Spinal cord (tissue), 10 donors: ENCODE data around the gene GRB7. TPM values are rescaled to one million over a fixed set of nuclear protein-coding genes. Genes with fewer than 3 reads are reported as not detected.

Source experiments
- DNase-seq, 6 donors: peaks; one replicate each; pipeline versions ENCODE4 v3.0.0 to v3.0.0-alpha.2; 2013 to 2015; ENCODE audit warnings: low spot score in 6 of 6, low read depth in 4 of 6
- H3K27ac ChIP-seq: one replicate; pipeline ENCODE4 v1.5.1; 2013; ENCODE audit warnings: low read depth, low read length, control low read depth
- H3K27me3 ChIP-seq: one replicate; pipeline ENCODE4 v1.6.1; 2013; ENCODE audit warnings: low read length; ENCODE audit not compliant: control insufficient read depth, insufficient read depth
- H3K36me3 ChIP-seq: one replicate; pipeline ENCODE4 v1.6.1; 2013; ENCODE audit warnings: low read length; ENCODE audit not compliant: control insufficient read depth, insufficient read depth
- H3K4me1 ChIP-seq: one replicate; pipeline ENCODE4 v1.6.1; 2013; ENCODE audit warnings: low read length; ENCODE audit not compliant: control insufficient read depth, insufficient read depth
- H3K4me3 ChIP-seq: one replicate; pipeline ENCODE4 v1.5.1; 2013; ENCODE audit warnings: low read depth, low read length, control low read depth
- H3K9me3 ChIP-seq: one replicate; pipeline ENCODE4 v1.6.1; 2013; ENCODE audit warnings: low read length; ENCODE audit not compliant: control insufficient read depth, insufficient read depth
- WGBS: methylation state at CpG from one replicate; pipeline ENCODE4 v1.1.5; 2013; ENCODE audit warnings: missing lambda C conversion rate; ENCODE audit not compliant: insufficient coverage; 5-methylcytosine and 5-hydroxymethylcytosine counted together
- polyA plus RNA-seq, 2 donors: library from polyadenylated mRNA; unstranded; fragments of 120-200 nt; gene quantifications; one replicate each; pipeline ENCODE4 v1.2.1, GENCODE V29; 2013; ENCODE audit not compliant: insufficient read length in 2 of 2
- small RNA-seq: library from RNA; depleted of rRNA; stranded (forward); fragments of <200 nt; gene quantifications from one replicate; pipeline ENCODE3, GENCODE V24; 2014; ENCODE audit warnings: low replicate concordance
- total RNA-seq, 2 donors: library from RNA; depleted of rRNA in 1 of 2; stranded (reverse); fragments of 120-200 nt in 1 of 2; fragments of >200 nt in 1 of 2; gene quantifications; one replicate each; pipeline versions ENCODE4 v1.2.3 to v1.2.4, GENCODE V29; 2013 to 2014
- donor health status: healthy.

Gene GRB7
- total and polyA plus RNA-seq, 4 donors: 0.43 to 2.6 (median 0.54) TPM; not detected in 1

DNA sequence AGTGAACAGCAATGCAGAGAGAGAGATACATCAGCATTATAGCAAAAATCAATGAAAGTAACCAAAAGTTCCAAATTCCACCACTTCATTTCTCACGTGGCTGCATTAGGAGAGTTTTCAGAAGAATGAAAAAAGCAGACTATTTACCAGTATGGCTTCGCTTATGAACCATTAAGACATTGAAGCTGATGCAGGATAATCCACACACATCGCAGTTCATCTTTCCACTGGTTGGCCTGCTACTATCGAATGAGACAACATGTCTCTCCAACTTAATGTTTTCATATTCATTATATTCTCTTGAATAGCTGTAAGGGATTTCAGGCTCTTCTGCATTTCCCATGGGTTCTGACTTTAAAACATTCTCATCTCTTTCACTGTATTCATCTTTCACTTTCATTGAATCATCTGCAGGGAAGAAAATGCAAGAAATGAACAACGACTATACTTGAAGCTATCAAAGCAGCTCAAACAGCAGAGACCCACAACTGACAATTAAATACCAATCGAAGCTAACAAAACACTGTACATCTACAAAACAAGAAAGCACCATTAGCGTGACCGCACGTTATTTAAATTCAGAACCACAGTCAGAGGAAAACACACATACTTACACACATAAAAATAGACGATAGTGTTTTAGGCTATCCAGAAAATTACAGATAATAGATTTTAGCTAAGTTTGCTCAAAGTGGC lies 54.9 kb downstream of the GRB7 start:
- no peak for DNase-seq
- H3K36me3 ChIP-seq: no peaks in the 10 kb centered on the region
- no peaks in the 10 kb centered on the region for H3K4me1 ChIP-seq
- WGBS: no CpG with 5 or more reads among the region's 10 CpGs
- no peaks in the 10 kb centered on the region for H3K9me3 ChIP-seq
- H3K27ac ChIP-seq: no peak overlapping the region
- peaks cover 4% of the 10 kb centered on the region for H3K27me3 ChIP-seq
- H3K4me3 ChIP-seq: no peak overlapping the region

DNA sequence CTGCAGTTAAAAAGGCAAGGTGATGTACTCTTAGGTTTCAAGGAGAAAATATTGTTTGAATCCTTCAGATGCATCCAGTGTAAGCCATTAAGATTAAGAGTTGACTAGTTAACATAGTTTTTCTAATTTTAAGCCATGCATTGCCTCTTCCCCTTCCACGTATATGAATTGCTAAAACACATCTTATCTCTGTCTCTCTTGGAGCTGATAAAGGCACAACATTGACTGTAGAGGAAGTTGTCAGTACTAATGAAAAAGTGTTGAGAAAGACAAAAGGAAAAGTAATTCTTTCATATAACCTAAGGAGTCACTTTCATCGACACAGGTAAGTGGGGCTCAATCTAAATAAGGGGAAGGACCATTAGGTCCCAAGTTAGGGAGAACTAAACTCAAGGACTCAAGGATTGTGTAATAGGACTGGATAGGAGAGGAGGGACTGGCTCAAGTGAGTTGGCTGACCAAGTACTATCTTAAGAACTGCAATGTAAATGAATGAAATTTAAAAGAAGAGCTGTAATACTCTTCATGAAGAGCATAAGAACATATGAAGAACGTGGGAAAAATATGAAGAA lies 55.6 kb downstream of the GRB7 start:
- no CpG with 5 or more reads among the region's 3 CpGs for WGBS
- peaks cover 4% of the 10 kb centered on the region for H3K27me3 ChIP-seq
- H3K9me3 ChIP-seq: no peaks in the 10 kb centered on the region
- no peak overlapping the region for H3K27ac ChIP-seq
- no peaks in the 10 kb centered on the region for H3K36me3 ChIP-seq
- DNase-seq: no peak
- H3K4me3 ChIP-seq: no peak overlapping the region
- no peaks in the 10 kb centered on the region for H3K4me1 ChIP-seq

DNA sequence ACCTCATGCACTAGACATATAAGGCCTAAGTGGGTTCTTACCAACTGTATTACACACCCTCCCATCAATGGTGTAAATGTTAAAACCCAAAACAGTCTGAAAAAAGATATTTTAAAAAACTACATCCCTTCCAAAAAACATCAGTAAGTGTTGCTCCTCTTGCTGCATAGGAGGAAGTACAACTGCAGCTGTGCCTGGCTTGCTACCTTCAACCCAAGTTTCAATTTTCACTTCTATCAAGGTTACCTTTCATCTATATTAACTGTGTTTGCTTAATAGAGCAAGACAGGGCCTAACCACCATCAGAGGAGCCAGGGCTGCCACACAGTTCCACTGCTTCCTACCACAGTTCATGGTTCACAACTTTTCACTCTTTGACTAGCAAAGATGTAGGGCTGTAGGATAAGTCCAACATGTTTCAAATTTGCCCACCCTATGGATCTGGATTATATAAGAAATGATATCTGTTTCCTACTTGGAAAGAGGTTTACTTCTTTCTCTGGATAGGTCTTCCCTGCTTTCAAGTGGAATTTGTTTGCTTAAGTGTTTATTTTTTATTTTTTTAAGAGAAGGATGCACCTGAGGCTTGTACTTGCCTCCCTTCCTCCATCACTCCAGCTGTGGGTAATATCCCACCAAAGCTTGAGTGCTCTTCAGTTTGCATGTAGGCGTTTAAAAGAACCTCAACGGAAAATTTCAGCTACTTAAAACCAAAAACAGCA lies 56.7 kb downstream of the GRB7 start:
- Histone ChIP-seq H3K4me1 (no peaks in the 10 kb centered on the region), H3K9me3 (no peaks in the 10 kb centered on the region), H3K4me3 (no peak overlapping the region), H3K27me3 (peaks cover 4% of the 10 kb centered on the region), H3K36me3 (no peaks in the 10 kb centered on the region), H3K27ac (no peak overlapping the region)
- DNase-seq: no peak
- WGBS: no CpG with 5 or more reads among the region's 2 CpGs

Small RNA genes within 50 kb of the gene (small RNA-seq; reads per million reads assigned to genes)
- gene MIR4728: 0.08 reads per million

Other genes with a start within 250 kb of the GRB7 start
- gene NEUROD2, start 130.0 kb upstream of the GRB7 start, total RNA-seq: 1 to 10 TPM; 1.6 to 2.5 TPM
- 10 to 100 TPM; 10.8 to 14.1 TPM for gene NEUROD2, start 130.0 kb upstream of the GRB7 start, polyA plus RNA-seq
- 100 to 1,000 TPM in 1 of 2 donors, 10 to 100 TPM in 1; 16.5 to 329 TPM for gene PPP1R1B, start 111.0 kb upstream of the GRB7 start, total RNA-seq
- gene PPP1R1B, start 111.0 kb upstream of the GRB7 start, polyA plus RNA-seq: 10 to 100 TPM; 20.2 to 75.9 TPM
- gene STARD3, start 100.8 kb upstream of the GRB7 start, total RNA-seq: 10 to 100 TPM; 17.2 to 33.4 TPM
- 10 to 100 TPM; 65.4 to 76.8 TPM for gene STARD3, start 100.8 kb upstream of the GRB7 start, polyA plus RNA-seq
- gene TCAP, start 72.6 kb upstream of the GRB7 start, total RNA-seq: 1 to 10 TPM in 1 of 2 donors, under 1 TPM in 1; 0.30 to 1.6 TPM
- 1 to 10 TPM; 5.0 to 6.0 TPM for gene TCAP, start 72.6 kb upstream of the GRB7 start, polyA plus RNA-seq
- 1 to 10 TPM in 1 of 2 donors, under 1 TPM in 1; 0.99 to 6.1 TPM for gene PNMT, start 69.5 kb upstream of the GRB7 start, total RNA-seq
- gene PNMT, start 69.5 kb upstream of the GRB7 start, polyA plus RNA-seq: 1 to 10 TPM; 5.8 to 6.2 TPM
- gene PGAP3, start 49.9 kb upstream of the GRB7 start, total RNA-seq: 10 to 100 TPM in 1 of 2 donors, 1 to 10 TPM in 1; 9.7 to 30.0 TPM
- 10 to 100 TPM; 21.9 to 30.4 TPM for gene PGAP3, start 49.9 kb upstream of the GRB7 start, polyA plus RNA-seq
- 10 to 100 TPM; 32.8 to 92.5 TPM for gene ERBB2, start 37.9 kb upstream of the GRB7 start, total RNA-seq
- 10 to 100 TPM; 40.7 to 57.3 TPM for gene ERBB2, start 37.9 kb upstream of the GRB7 start, polyA plus RNA-seq
- gene MIEN1, start 7.4 kb upstream of the GRB7 start, total RNA-seq: 10 to 100 TPM; 14.5 to 49.5 TPM
- 10 to 100 TPM; 71.5 to 71.7 TPM for gene MIEN1, start 7.4 kb upstream of the GRB7 start, polyA plus RNA-seq
- gene IKZF3, start 126.4 kb downstream of the GRB7 start, total RNA-seq: under 1 TPM; 0.17 to 0.30 TPM
- gene IKZF3, start 126.4 kb downstream of the GRB7 start, polyA plus RNA-seq: under 1 TPM; 0.08 to 0.20 TPM
- not detected for gene ZPBP2, start 130.3 kb downstream of the GRB7 start, total RNA-seq
- gene ZPBP2, start 130.3 kb downstream of the GRB7 start, polyA plus RNA-seq: not detected
- 1 to 10 TPM; 7.9 to 8.8 TPM for gene GSDMB, start 180.7 kb downstream of the GRB7 start, total RNA-seq
- gene GSDMB, start 180.7 kb downstream of the GRB7 start, polyA plus RNA-seq: 10 to 100 TPM; 11.3 to 26.2 TPM
- 100 to 1,000 TPM in 1 of 2 donors, 10 to 100 TPM in 1; 42.2 to 154 TPM for gene ORMDL3, start 189.7 kb downstream of the GRB7 start, total RNA-seq
- 10 to 100 TPM; 87.6 to 97.9 TPM for gene ORMDL3, start 189.7 kb downstream of the GRB7 start, polyA plus RNA-seq
- not detected for gene LRRC3C, start 189.8 kb downstream of the GRB7 start, total RNA-seq
- not detected for gene LRRC3C, start 189.8 kb downstream of the GRB7 start, polyA plus RNA-seq
- gene GSDMA, start 225.1 kb downstream of the GRB7 start, total RNA-seq: under 1 TPM in 1 of 2 donors, not detected in 1; 0.61 TPM
- under 1 TPM; 0.19 to 0.41 TPM for gene GSDMA, start 225.1 kb downstream of the GRB7 start, polyA plus RNA-seq
- 10 to 100 TPM; 54.3 to 85.0 TPM for gene PSMD3, start 242.9 kb downstream of the GRB7 start, total RNA-seq
- 100 to 1,000 TPM; 123 to 136 TPM for gene PSMD3, start 242.9 kb downstream of the GRB7 start, polyA plus RNA-seq